Dedifferentiated amniotic fluid mesenchymal stem cell (primary cell): ENCODE results near the gene PRKCSH.
"Not testable (repeated sequence)": the region's sequence is repeated elsewhere in the genome, so short reads cannot be mapped to it uniquely, and the experiment has no call there.

Experiments
- DNase-seq: peaks from one replicate; pipeline ENCODE4 v3.0.0-alpha.2; 2016; ENCODE audit errors: extremely low spot score

The PRKCSH gene

DNA sequence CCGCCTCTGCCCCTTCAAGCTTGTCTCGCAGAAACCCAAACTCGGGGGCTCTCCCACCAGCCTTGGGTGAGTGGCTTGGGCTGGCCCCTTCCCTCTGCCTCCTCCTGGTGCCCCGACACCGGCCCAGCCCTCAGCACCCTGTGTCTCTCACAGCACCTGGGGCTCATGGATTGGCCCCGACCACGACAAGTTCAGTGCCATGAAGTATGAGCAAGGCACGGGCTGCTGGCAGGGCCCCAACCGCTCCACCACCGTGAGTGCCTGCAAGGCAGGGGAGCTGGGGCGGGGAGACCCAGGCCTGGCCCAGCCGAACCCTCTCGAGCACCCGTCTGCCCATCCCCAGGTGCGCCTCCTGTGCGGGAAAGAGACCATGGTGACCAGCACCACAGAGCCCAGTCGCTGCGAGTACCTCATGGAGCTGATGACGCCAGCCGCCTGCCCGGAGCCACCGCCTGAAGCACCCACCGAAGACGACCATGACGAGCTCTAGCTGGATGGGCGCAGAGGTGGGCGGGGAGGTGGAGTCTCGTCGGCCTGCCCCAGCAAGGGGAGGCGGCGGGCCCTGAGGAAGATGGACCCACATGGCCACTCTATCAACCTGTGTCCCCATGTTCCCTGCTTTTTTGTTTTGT, 13.6 kb downstream of the PRKCSH start:
- DNase-seq = no peak

DNA sequence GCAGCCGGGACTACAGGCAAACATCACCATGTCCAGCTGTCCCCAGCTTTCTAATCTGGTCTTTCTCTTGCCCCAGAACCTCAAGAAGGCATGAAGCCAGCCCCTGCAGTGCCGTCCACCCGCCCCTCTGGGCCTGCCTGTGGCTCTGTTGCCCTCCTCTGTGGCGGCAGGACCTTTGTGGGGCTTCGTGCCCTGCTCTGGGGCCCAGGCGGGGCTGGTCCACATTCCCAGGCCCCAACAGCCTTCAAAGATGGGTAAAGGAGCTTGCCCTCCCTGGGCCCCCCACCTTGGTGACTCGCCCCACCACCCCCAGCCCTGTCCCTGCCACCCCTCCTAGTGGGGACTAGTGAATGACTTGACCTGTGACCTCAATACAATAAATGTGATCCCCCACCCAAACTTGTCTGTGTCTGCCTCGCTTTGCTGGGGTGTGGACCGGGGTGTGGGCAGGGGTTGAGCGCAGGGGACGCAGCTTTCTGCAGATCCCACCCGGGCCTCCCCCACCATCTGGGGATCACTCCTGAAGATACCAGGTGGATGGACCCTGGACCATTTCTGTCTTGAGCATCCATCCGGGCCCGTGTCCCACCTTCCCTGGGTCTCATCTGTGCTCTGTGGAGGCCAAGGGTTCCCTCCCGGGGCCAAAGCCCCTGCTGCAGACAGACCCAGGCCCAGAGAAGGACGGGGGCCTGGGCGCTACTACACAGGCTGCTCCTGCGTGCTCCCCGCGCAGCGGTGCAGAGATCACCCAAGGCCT, 15.3 kb downstream of the PRKCSH start:
- no peak for DNase-seq

DNA sequence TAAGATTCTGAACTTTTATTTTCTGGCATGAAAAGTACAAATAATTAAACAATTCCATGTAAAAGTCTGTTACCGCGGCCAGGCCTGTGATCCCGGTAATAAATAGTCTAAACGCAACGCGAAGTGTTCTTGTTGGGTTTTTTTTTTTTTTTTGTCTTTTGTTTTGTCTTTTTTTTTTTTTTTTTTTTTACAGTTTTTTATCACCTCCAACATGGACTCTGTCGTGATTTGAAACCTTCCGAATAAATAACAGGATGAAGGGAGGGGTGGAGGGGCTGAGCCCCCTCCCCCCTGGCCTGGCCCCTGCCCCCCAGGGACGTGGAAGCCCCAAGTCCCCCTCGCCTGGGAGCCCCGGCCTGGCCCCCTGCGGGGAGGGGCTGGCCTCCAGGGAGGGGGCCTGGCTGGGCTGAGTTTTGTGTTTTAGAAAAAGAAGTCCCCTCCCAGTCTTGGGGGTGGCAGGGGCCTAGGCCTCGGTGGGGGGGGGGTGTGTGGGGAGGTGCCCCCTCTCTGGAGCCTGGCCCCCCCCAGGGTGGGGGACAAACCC, 16.0 kb downstream of the PRKCSH start:
- DNase-seq = no peak

DNA sequence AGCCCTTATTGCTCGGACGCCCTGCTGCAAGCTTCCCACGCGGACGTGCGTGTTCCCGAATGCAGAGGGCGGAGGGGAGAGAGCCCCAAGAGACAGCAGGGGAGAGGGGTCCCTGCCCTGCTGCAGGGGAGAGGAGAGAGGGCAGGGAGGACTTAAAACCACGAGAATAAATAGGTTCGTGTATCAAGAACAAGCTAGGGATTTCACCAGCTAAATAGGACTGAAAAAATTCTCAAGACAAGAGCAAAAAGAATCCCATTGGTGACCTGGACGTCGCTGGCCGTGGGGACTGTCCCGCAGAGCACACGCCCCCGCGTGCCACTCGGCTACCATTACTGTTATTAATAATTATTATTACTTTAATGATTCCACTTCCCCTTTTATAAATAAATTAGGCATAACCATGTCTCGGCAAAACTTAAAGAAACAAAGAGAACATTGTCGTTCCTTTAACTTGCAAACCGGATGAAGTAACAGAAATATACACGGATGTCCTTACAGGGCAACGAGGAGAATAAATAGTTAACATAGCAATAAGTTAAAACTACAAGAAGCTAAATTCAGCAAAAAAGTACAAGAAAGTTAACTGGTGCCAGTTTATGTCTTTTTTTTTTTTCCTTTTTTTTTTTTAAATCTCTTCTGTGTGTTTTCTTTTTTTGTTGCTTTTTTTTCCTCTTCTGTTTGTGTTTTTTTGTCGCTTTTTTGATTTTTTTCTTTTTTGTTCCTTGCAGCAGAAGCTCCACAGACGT, 16.6 kb downstream of the PRKCSH start:
- no peak for DNase-seq

DNA sequence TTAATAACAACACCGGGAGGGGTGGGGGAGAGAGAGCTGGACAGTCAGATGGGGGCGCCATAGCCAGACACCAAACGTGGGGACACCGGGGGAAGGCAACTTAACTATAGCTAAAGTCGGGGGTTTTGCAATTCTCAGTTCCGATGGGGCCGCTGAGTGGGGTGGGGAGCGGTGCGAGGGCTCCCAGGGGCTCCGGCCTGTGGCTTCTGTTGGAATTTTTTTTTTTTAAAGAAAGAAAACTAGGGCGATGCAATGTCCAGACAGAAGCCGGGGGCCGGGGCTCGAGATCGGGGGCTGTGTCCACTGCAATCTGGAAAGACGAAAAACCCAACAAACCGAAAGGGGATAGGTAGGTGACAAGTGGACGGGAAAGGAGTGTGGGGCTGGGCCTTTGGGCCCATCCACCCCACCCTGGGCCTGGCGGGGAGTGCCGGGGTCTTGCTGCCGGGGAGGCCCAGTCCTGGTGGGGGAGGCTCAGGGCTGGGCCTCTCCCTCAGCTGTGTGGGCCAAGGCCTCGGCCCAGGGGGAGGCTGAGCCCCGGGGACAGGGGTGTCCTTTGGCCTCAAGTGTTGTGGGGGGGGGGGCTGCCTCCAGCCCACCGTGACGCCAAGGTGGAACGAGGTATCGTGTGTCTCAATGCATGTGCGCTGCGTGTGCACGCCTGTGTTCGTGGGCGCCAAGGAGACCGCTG, 17.3 kb downstream of the PRKCSH start:
- no peak for DNase-seq

DNA sequence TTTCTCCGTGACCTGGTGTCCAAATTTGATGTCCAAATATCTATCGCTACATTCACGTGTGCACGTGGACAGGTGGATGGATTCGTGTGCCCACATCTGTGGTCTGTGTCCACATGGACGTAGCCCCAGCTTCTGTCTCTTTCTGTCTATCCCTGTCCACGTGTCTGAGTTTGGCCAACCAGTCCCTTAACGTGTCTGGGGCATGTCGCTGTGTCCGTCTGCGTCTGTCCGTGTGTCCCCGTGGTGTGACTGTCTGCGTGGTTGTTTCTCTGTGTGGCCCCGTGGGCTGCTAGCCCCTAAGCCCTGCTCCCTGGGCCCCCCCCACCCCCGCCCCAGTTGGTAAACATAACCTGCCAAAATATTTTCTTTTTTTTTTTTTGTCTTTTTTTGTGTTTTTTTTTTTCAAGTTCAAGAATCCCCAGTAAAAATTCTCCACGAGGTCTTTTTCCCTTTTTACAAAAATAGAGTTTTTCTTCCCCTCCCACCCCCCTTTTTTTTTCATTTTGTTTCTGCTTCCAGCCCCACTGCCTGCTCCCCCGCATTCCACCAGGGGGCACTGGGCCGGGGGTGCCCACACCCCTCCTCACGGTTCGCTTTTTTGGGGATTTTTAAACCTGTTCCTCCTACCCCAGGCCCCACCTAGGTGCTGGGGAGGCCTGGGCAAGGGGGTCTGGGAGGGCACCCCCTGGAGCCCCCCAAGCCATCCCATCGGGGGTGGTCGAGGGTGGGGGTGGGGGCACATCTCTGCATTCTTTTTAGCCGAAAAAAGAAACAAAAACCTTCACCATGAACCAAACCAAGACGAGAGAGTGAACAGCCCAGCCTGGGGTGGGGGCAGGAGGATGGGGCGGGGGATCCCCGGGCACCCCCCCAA, 18.3 kb downstream of the PRKCSH start:
- DNase-seq = no peak

DNA sequence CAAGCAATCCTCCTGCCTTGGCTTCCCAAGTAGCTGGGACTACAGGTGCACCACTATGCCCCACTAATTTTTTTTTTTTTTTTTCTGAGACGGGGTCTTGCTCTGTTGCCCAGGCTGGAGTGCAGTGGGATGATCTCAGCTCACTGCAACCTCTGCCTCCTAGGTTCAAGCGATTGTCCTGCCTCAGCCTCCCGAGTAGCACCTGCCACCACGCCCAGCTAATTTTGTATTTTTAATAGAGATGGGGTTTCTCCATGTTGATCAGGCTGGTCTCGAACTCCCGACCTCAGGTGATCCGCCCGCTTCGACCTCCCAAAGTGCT, 19.8 kb downstream of the PRKCSH start:
- not testable (repeated sequence) for DNase-seq

DNA sequence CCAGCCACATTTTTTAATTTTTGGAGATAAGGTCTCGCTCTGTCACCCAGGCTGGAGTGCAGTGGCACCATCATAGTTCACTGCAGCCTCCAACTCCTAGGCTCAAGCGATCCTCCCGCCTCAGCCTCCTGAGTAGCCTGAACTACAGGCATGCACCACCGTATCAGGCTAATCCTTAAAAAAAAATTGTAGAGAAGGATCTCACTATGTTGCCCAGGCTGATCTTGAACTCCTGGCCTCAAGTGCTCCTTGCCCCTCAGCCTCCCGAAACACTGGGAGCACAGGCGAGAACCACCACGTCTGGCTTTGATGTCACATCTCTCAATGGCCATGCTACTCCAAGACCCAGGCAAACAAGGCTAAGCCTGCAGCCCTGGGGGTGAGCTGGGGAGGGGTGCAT, 21.2 kb downstream of the PRKCSH start:
- no peak for DNase-seq

DNA sequence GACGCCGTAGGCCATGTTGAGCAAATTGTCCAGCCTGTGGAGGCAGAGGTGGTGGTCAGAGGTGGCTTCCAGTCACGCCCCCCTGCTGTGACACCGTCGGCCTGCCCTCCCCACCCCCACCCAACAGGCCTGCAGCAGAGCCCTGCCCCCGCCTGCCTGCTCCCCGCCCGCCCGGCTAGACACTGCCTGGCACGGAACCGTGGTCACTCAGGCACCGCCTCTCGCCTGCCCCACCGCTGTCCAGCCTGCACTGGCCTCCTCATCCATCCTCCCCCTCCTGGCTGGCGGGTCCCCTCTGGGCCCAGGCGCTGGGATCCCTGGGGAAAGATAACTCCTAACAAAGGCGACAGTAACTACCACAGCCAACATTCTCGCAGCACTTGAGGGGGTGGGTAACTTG, 21.7 kb downstream of the PRKCSH start:
- DNase-seq = no peak

DNA sequence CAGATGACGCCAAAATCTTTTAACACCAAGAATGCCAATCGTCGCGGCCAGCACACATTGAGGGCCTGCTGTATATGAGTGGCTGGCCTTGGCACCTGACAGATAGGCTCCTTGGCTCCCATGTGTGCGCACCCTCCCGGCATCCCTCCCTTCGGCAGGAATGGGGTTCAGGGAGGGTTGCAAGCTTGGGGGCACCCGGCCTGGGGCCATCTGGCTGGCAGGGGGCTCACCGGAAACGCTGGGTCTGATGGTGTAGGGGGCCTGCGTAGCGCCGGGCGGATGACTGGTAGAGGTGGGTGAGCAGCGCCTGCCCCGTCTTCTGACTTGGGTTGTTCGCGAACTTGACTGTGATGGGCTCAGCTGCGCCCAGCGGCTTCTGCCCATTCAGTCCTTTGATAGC, 22.4 kb downstream of the PRKCSH start:
- no peak for DNase-seq

DNA sequence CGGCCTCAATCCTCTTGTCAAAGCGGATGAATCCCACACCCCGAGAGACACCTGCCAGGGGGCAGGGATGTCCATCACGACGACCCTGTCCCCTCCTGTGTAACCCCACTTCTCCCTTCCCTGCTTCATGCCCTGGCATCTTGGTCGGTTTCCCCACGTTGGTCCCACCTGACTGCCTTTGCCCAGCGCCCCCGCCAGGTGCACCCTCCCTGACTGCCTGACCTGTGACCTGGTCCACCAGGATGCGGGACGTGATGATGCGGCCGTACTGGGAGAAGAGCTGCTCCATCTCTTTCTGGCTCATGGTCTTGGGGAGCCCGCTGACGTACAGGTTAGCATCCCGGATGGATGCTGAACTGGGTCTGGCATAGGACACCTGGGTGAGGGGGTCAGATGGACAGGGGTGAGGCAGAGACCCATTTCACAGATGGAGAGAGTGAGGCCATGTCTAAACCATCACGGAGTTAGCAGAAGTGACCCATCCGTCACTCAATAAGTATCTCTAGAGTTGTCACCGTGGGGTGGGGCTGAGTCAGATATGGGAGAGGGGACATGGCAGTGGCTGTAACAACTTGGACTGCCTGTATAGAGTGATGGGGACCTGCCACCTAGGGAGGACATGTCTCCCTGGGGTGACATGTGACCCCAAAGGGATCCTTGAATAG, 22.9 kb downstream of the PRKCSH start:
- no peak for DNase-seq

DNA sequence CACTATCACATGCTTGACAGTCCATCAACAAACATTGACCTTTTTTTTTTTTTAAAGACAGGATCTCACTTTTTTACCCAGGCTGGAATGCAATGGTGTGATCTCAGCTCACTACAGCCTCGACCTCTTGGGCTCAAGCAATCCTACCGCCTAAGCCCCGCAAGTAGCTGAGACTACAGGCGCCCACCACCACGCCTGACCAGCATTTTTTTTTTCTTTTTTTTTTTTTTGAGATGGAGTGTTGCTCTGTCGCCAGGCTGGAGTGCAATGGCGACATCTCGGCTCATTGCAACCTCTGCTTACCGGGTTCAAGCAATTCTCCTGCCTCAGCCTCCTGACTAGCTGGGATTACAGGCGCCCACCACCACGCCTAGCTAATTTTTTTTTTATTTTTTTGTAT, 23.5 kb downstream of the PRKCSH start:
- not testable (repeated sequence) for DNase-seq

DNA sequence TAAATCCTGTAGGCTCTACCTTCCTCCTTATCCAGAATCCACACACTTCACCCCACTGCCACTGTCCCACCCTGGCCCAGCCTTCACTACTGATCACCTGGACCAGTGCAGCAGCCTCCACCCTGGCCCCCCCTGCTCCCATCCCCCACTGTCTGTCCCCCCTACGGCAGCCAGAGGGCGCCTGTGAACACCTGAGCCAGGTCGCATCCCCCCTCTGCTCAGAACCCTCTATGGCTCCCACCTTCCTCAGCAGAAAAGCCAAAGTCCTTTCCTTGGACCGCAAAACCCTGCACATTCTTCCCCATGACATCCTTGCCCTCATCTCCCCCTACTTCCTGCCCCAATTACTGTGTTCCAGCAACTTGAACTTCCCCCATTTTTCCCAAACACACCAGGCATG, 24.8 kb downstream of the PRKCSH start:
- DNase-seq = no peak

DNA sequence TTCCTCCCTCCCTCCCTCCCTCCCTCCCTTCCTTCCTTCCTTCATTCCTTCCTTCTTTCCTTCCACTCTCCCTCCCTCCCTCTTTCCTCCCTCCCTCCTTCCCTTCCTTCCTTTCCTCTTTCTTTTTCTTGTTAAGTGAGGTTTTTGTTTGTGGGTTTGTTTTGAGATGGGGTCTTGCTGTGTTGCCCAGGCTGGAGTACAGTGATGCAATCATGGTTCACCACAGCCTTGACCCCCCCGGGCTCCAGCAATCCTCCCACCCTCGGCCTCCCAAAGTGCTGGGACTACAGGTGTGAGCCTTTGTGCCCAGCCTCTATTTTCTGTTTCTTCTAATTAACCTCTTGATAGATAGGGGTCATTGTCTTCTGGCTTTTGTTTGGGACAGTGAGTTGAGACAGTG, 26.0 kb downstream of the PRKCSH start:
- no peak for DNase-seq

DNA sequence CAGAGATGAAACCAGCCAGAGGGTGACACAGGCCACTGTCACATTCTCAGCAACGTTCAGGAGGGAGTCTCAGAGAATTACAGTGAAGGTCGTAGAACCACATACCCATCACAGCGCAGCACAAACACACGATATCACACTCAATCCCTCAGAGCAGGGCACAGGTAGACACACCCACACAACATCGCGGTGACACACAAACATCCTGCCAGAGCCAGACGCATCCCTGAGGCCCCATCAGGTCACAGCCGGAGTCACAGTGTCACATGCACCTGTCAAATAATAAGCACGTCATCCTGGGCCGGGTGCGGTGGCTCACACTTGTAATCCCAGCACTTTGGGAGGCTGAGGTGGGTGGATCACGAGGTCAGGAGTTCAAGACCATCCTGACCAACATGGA, 28.0 kb downstream of the PRKCSH start:
- DNase-seq = no peak

DNA sequence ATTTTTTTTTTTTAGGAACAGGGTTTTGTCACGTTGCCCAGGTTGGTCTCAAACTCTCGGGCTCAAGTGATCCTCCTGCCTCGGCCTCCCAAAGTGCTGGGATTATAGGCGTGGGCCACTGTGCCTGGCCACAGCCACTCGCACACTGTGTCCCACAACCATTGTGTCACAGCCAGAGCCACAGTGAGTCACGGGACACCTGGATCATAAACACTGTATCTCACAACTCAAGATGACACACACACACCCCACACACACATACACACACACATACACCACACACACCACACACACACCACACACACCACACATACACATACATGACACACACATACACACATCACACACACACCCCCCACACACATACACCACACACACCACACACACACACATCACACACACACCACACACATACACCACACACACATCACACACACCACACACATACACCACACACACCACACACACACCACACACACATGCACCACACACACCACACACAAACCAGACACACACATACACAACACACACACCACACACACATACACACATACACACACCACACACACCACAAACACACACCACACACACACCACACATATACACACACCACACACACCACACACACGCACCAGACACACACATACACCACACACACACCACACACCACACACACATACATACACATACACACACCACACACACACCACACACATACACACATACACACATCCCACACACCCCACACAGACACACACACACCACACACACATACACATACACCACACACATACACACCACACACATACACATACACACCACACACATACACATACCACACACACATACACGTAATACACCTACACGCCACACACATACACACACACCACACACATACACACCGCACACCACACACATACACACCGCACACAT, 29.2 kb downstream of the PRKCSH start:
- no peak for DNase-seq

DNA sequence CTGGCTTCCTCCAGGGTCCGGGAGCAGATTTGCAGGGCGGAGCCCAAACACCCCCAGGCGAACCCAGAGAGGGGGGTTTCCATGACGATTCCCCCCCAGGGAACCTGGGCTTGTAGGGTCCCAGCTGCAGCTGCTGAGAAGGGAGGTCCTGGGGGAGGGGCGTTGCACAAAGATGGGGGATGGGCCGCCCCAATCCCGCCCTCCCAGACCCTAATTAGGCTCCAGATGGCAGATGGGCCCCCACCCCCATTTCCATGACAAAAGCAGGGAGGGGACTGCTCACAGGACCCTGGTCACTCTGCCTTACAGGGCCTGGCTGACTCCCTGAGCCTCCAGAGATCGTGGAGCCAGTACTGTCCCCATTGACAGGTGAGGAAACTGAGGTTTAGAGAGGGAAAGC, 30.2 kb downstream of the PRKCSH start:
- DNase-seq = no peak

DNA sequence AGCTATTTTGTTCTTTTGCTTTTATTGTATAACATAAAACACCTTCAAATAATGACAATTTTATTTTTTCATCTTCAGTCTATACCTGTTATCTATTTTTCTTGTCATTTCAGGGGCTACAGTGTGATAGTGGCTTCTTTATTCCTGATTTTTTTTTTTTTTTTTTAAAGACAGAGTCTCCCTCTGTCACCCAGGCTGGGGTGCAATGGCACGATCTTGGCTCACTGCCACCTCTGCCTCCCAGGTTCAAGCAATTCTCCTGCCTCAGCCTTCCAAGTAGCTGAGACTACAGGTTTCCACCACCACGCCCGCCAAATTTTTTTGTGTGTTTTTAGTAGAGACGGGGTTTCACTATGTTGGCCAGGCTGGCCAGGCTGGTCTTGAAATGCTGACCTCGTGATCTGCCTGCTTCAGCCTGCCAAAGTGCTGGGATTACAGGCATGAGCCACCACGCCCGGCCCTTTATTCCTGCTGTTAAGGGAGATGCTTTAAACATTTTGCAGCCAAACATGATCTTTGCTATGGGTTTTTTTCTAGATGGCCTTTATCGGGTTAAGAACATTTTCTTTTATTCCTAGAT, 32.9 kb downstream of the PRKCSH start:
- not testable (repeated sequence) for DNase-seq

DNA sequence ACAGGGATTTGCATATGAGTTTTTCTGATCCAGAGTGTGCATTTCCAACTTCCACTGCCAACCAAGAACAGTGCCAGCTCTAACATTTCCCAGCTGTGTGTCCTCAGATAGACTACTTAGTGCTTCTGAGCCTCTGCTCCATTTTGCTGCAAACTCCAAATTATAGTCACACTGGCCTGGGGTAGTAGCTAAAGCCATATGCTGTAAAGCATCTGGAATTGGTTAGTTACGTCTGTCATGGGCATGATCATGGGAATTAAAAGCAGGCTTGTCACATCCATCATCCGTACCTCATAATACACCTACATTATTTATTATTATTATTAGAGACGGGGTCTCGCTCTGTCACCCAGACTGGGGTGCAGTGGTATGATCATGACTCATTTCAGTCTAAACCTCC, 38.3 kb downstream of the PRKCSH start:
- DNase-seq = no peak
